SU-DHL-6 (cell line): ENCODE results near the gene REXO2.

Experiments used
- EZH2phosphoT487 ChIP-seq: fragments of 200-600 bp; sonication (generic), shearing (Covaris generic); conservative IDR thresholded peaks from 2 replicates; pipeline ENCODE4 v1.6.1; 2018; ENCODE audit warnings: mild to moderate bottlenecking, antibody characterized with exemption, low read length, moderate library complexity, mixed read lengths
- TF ChIP-seq, protein P1 (sequence below): fragments of 200-600 bp; sonication (generic); IDR thresholded peaks from one replicate; pipeline ENCODE4 v1.5.1; 2017; ENCODE audit warnings: antibody characterized with exemption, mild to moderate bottlenecking, low read length, moderate library complexity; ENCODE audit not compliant: insufficient read depth, poor library complexity, severe bottlenecking

DNA sequence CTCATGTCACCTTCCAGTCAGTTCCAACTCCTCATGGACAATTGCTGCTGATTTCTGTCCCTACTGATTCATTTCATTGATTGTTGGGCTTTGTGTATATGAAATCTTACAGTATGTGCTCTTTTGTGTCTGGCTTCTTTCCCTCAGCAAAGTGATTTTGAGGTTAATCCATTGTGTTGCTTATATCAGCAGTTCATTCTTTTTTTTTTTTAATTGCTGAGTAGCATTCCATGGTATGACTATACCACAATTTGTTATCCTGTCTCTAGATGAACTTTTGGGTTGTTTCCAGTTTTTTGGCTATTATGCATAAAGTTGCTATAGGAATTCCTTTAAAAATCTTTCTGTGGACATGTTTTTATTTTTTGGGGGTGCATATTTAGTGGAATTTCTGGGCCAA, 60.5 kb downstream of the REXO2 start:
- TF ChIP-seq, protein P1, sequence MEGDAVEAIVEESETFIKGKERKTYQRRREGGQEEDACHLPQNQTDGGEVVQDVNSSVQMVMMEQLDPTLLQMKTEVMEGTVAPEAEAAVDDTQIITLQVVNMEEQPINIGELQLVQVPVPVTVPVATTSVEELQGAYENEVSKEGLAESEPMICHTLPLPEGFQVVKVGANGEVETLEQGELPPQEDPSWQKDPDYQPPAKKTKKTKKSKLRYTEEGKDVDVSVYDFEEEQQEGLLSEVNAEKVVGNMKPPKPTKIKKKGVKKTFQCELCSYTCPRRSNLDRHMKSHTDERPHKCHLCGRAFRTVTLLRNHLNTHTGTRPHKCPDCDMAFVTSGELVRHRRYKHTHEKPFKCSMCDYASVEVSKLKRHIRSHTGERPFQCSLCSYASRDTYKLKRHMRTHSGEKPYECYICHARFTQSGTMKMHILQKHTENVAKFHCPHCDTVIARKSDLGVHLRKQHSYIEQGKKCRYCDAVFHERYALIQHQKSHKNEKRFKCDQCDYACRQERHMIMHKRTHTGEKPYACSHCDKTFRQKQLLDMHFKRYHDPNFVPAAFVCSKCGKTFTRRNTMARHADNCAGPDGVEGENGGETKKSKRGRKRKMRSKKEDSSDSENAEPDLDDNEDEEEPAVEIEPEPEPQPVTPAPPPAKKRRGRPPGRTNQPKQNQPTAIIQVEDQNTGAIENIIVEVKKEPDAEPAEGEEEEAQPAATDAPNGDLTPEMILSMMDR: no peak
- TF ChIP-seq EZH2phosphoT487: no peak
